ENCODE results near the gene POGLUT2.
A peak's percentile ranks its signal among the peaks of the same experiment; 100 is the strongest.

The POGLUT2 gene

GRCh38 chr13:102798581-102799425 is at the start of gene POGLUT2, which contains the start of gene BIVM:
Gene POGLUT2 (minus strand): TSS chr13:102798976. CDS start chr13:102798670, 306 bp downstream.
Gene BIVM (plus strand): TSS chr13:102799119. CDS start chr13:102807268, 8,149 bp downstream.
- DNase-seq (ENCODE audit: low spot score): peak; percentile 96

GRCh38 chr13:102847272-102848234 is 48.8 kb upstream of the POGLUT2 start:
- peak; percentile 84 for DNase-seq (ENCODE audit: low spot score)

- DNase-seq (ENCODE audit: low spot score): peak; percentile 80
Measured at GRCh38 chr13:102846261-102847015, 47.7 kb upstream of the POGLUT2 start.

- DNase-seq (ENCODE audit: low spot score): peak; percentile 95
Measured at GRCh38 chr13:102845630-102846260, 47.0 kb upstream of the POGLUT2 start, which contains the start of gene ERCC5. Gene ERCC5 (plus strand): TSS chr13:102846032. CDS start chr13:102846267, 235 bp downstream.

- no peak for DNase-seq (ENCODE audit: low spot score)
Measured at GRCh38 chr13:102845289-102845629, 46.5 kb upstream of the POGLUT2 start.

GRCh38 chr13:102839462-102839861 is 40.7 kb upstream of the POGLUT2 start:
- DNase-seq (ENCODE audit: low spot score): no peak

- no peak for DNase-seq (ENCODE audit: low spot score)
Measured at GRCh38 chr13:102838982-102839381, 40.2 kb upstream of the POGLUT2 start.

- no peak for DNase-seq (ENCODE audit: low spot score)
Measured at GRCh38 chr13:102838273-102838672, 39.5 kb upstream of the POGLUT2 start.

GRCh38 chr13:102836471-102836870 is 37.7 kb upstream of the POGLUT2 start:
- DNase-seq (ENCODE audit: low spot score): no peak

GRCh38 chr13:102830646-102831045 is 31.9 kb upstream of the POGLUT2 start:
- DNase-seq (ENCODE audit: low spot score): no peak

- DNase-seq (ENCODE audit: low spot score): peak; percentile 96
Measured at GRCh38 chr13:102825921-102826706, 27.3 kb upstream of the POGLUT2 start.

GRCh38 chr13:102825400-102825799 is 26.6 kb upstream of the POGLUT2 start:
- no peak for DNase-seq (ENCODE audit: low spot score)

GRCh38 chr13:102817907-102818306 is 19.1 kb upstream of the POGLUT2 start:
- DNase-seq (ENCODE audit: low spot score): no peak

- no peak for DNase-seq (ENCODE audit: low spot score)
Measured at GRCh38 chr13:102817241-102817640, 18.5 kb upstream of the POGLUT2 start.

GRCh38 chr13:102816708-102817107 is 17.9 kb upstream of the POGLUT2 start:
- no peak for DNase-seq (ENCODE audit: low spot score)

- DNase-seq (ENCODE audit: low spot score): no peak
Measured at GRCh38 chr13:102815788-102816187, 17.0 kb upstream of the POGLUT2 start.

- DNase-seq (ENCODE audit: low spot score): no peak
Measured at GRCh38 chr13:102814793-102815192, 16.0 kb upstream of the POGLUT2 start.

- DNase-seq (ENCODE audit: low spot score): no peak
Measured at GRCh38 chr13:102814025-102814607, 15.3 kb upstream of the POGLUT2 start.

- no peak for DNase-seq (ENCODE audit: low spot score)
Measured at GRCh38 chr13:102812611-102813287, 14.0 kb upstream of the POGLUT2 start.

- DNase-seq (ENCODE audit: low spot score): no peak
Measured at GRCh38 chr13:102807699-102808098, 8.9 kb upstream of the POGLUT2 start.

Measured in RKO (cell line).